ENCODE data around the gene TNS1. TPM values are rescaled to one million over a fixed set of nuclear protein-coding genes. Genes with fewer than 3 reads are reported as not detected.

The TNS1 gene
- polyA plus RNA-seq, 1 of the 3 experiments (the other 2 are of a cell fraction) = 12.1 TPM

DNA sequence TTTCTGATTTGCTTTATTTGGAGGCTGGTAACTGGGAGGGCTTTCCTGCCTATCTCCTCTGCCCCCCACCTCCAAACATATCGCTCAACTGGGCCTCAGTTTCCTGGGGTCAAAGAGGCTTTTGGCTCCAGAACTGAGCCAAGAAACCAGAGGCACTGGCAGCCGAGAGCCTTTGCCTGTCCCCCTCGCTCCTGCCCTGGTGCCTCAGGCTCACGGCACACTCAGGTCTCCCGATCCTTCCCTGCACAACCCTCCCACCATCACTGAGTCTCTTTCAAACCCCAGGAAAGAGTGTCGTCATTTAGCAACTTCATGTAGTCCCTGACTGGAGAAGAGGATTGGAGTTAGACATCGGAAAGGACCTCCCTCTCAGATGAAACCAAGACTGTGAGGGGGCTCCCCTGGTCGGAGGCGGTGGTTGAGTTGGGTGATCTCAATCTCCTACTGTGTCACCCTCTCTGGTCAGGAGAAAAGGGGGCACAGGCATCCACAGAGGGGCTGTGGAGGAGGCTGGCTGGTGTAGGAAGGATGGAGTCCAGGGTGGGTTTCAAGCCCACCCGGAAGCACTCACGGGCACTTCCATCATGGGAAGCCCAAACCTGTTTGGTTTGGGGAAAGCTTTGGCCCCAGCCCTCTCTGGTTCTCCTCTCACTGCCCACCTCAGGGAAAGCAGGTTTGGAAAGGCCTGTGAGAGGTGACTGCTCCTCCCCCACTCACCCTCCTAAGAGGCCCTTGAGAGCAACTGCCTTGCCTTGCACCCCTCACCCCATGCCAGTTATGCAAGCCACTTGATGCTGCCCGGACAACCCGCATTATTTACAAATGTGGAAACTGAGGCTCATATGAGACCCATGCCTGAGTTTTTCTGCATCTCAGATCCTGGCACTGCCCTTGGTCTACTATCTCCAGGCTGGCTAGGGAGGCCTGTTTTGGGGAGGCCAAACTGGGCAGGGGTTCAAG lies 62.3 kb downstream of the TNS1 start:
- ChIA-PET POLR2A (no interaction called here), CTCF (interaction anchor here (0.8 to 14.7 kb wide), 7 partner anchors 7 to 153 kb away, joined by 3 to 129 read pairs (median 3); no protein-coding TSS in a partner anchor)
- Histone ChIP-seq H3K36me3 (replicated peaks in 1 of 2; ENCODE audit: control insufficient read depth in 1 of 2, insufficient read depth in 2 of 2, low read length in 1 of 2) (no peaks in the 10 kb centered on the region), H3K9ac (no peak overlapping the region), H3K79me2 (ENCODE audit: insufficient read depth) (peaks cover 94% of the 10 kb centered on the region), H3K9me2 (no peaks in the 10 kb centered on the region), H4K20me1 (ENCODE audit: insufficient read depth) (peaks cover 54% of the 10 kb centered on the region), H3K27ac (ENCODE audit: low read depth in 2 of 2, low read length in 1 of 2) (no peak overlapping the region; a peak in 1 of 4 replicates), H3K27me3 (ENCODE audit: insufficient read depth) (no peaks in the 10 kb centered on the region), H3K4me1 (ENCODE audit: control insufficient read depth in 1 of 2, insufficient read depth in 2 of 2, low read depth in 1 of 2, low read length in 1 of 2) (peaks cover 38 to 96% of the 10 kb centered on the region in 2 experiments), H2AFZ (ENCODE audit: low read depth) (no peak overlapping the region), H3K9me3 (no peaks in the 10 kb centered on the region), H3K4me2 (peak overlapping the region; percentile 99), H3F3A (replicated peaks; ENCODE audit: insufficient read depth) (peaks cover 28% of the 10 kb centered on the region), H3K4me3 (ENCODE audit: low read depth in 2 of 2, low read length in 1 of 2) (no peak overlapping the region)
- TF ChIP-seq TAF1 (IDR thresholded peaks at IDR 0.05; ENCODE audit: borderline replicate concordance, low read depth, low read length) (no peak), FOXJ3 (CRISPR knock-in tag; IDR thresholded peaks at IDR 0.05) (no peak), RFX5 (IDR thresholded peaks at IDR 0.05; ENCODE audit: low read length) (no peak), NRF1 (IDR thresholded peaks at IDR 0.05; ENCODE audit: low read depth, low read length) (no peak), JUND (IDR thresholded peaks at IDR 0.05) (no peak), MXI1 (IDR thresholded peaks at IDR 0.05; ENCODE audit: low read depth, low read length) (no peak), ELF1 (IDR thresholded peaks at IDR 0.05) (no peak), TCF12 (IDR thresholded peaks at IDR 0.05) (no peak)
- TF ChIP-seq, protein P1, sequence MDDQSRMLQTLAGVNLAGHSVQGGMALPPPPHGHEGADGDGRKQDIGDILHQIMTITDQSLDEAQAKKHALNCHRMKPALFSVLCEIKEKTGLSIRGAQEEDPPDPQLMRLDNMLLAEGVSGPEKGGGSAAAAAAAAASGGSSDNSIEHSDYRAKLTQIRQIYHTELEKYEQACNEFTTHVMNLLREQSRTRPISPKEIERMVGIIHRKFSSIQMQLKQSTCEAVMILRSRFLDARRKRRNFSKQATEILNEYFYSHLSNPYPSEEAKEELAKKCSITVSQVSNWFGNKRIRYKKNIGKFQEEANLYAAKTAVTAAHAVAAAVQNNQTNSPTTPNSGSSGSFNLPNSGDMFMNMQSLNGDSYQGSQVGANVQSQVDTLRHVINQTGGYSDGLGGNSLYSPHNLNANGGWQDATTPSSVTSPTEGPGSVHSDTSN (IDR thresholded peaks at IDR 0.05) = no peak
- no peak for DNase-seq
- WGBS (ENCODE audit: low lambda C conversion rate) = 93% methylated on average over 13 of the region's 13 CpGs

DNA sequence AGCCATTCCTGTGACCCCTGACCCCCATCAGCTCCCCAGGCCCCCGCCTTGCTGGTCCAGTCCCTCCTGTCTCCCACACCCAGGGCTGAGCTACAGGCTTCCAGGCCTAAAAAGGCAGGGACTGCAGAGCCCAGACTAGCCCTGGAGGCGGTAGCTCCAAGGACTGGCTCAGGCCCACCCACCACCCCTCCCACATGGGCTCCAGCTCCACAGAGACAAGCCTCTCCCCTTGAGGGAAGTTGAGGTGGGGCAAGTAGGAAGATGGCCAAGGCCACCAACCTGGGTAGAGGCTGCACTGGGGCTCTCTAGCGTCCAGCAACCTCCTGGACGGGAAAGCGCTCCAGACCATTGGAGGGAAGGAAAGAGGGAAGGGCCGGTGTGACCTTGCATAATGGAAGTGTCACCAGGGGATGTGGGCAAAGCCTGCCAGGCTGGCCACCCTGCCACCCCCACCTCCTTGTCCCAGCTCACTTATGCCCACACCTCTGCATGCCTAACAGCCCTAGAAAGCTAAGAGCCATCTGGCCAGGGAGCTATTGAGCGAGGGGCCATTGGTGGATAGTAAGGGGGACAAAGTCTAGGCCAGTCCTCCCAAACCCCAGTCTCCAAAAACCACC lies 63.1 kb downstream of the TNS1 start:
- H3K4me3 ChIP-seq (ENCODE audit: low read depth in 2 of 2, low read length in 1 of 2) = no peak overlapping the region
- H3K4me2 ChIP-seq = peak overlapping the region; percentile 19; the same call in 1 of the 2 replicates
- 100% methylated on average over 6 of the region's 7 CpGs for WGBS (ENCODE audit: low lambda C conversion rate)
- POLR2A ChIA-PET = no interaction called here
- H4K20me1 ChIP-seq (ENCODE audit: insufficient read depth) = peaks cover 51% of the 10 kb centered on the region
- H3K9me2 ChIP-seq = no peaks in the 10 kb centered on the region
- H3K36me3 ChIP-seq (replicated peaks in 1 of 2; ENCODE audit: control insufficient read depth in 1 of 2, insufficient read depth in 2 of 2, low read length in 1 of 2) = no peaks in the 10 kb centered on the region
- DNase-seq = no peak
- H3K79me2 ChIP-seq (ENCODE audit: insufficient read depth) = peaks cover 96% of the 10 kb centered on the region
- no peaks in the 10 kb centered on the region for H3K9me3 ChIP-seq
- peaks cover 46 to 96% of the 10 kb centered on the region in 2 experiments for H3K4me1 ChIP-seq (ENCODE audit: control insufficient read depth in 1 of 2, insufficient read depth in 2 of 2, low read depth in 1 of 2, low read length in 1 of 2)
- TF ChIP-seq, protein P2, sequence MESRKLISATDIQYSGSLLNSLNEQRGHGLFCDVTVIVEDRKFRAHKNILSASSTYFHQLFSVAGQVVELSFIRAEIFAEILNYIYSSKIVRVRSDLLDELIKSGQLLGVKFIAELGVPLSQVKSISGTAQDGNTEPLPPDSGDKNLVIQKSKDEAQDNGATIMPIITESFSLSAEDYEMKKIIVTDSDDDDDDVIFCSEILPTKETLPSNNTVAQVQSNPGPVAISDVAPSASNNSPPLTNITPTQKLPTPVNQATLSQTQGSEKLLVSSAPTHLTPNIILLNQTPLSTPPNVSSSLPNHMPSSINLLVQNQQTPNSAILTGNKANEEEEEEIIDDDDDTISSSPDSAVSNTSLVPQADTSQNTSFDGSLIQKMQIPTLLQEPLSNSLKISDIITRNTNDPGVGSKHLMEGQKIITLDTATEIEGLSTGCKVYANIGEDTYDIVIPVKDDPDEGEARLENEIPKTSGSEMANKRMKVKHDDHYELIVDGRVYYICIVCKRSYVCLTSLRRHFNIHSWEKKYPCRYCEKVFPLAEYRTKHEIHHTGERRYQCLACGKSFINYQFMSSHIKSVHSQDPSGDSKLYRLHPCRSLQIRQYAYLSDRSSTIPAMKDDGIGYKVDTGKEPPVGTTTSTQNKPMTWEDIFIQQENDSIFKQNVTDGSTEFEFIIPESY (IDR thresholded peaks at IDR 0.05; ENCODE audit: borderline replicate concordance, low read depth) = no peak
- TF ChIP-seq RFX5 (IDR thresholded peaks at IDR 0.05; ENCODE audit: low read length) = no peak
- TF ChIP-seq FOSL2 (IDR thresholded peaks at IDR 0.05; ENCODE audit: borderline replicate concordance, low read depth) = no peak
- no peak for TF ChIP-seq GABPA (IDR thresholded peaks at IDR 0.05; ENCODE audit: low read depth)
- TF ChIP-seq RCOR1 (IDR thresholded peaks at IDR 0.05; ENCODE audit: low read length) = no peak
- TF ChIP-seq, protein P3, sequence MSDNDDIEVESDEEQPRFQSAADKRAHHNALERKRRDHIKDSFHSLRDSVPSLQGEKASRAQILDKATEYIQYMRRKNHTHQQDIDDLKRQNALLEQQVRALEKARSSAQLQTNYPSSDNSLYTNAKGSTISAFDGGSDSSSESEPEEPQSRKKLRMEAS (IDR thresholded peaks at IDR 0.05; ENCODE audit: low read depth) = no peak
- TF ChIP-seq MEF2A (IDR thresholded peaks at IDR 0.05; ENCODE audit: borderline replicate concordance, low read depth) = no peak
- TF ChIP-seq, protein P4, sequence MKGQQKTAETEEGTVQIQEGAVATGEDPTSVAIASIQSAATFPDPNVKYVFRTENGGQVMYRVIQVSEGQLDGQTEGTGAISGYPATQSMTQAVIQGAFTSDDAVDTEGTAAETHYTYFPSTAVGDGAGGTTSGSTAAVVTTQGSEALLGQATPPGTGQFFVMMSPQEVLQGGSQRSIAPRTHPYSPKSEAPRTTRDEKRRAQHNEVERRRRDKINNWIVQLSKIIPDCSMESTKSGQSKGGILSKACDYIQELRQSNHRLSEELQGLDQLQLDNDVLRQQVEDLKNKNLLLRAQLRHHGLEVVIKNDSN (IDR thresholded peaks at IDR 0.05; ENCODE audit: borderline replicate concordance, low read depth) = no peak
- no peak for TF ChIP-seq CHD2 (IDR thresholded peaks at IDR 0.05; ENCODE audit: low read length, partially characterized antibody)
- no peaks in the 10 kb centered on the region for H3K27me3 ChIP-seq (ENCODE audit: insufficient read depth)
- CTCF ChIA-PET = interaction anchor here (1.0 to 14.7 kb wide), 4 partner anchors 15 to 95 kb away, joined by 3 to 129 read pairs (median 3); no protein-coding TSS in a partner anchor
- peak overlapping the region in 1 of 2 experiments; percentile 23; a peak in 1 of 4 replicates for H3K27ac ChIP-seq (ENCODE audit: low read depth in 2 of 2, low read length in 1 of 2)
- peaks cover 31% of the 10 kb centered on the region for H3F3A ChIP-seq (replicated peaks; ENCODE audit: insufficient read depth)
- no peak overlapping the region for H3K9ac ChIP-seq
- H2AFZ ChIP-seq (ENCODE audit: low read depth) = no peak overlapping the region
